BLaER1 (cell line): Measurements from ENCODE around the gene PDE4B.

ENCODE experiments used
- H3K27ac ChIP-seq: shearing (Covaris generic); formaldehyde crosslinking; 2 replicates; pipeline ENCODE4 v1.8.1; 2022
- H3K27me3 ChIP-seq: shearing (Covaris generic); formaldehyde crosslinking; 2 replicates; pipeline ENCODE4 v1.8.1; 2022
- H3K36me3 ChIP-seq: shearing (Covaris generic); formaldehyde crosslinking; 2 replicates; pipeline ENCODE4 v1.8.1; 2022
- H3K4me1 ChIP-seq: shearing (Covaris generic); formaldehyde crosslinking; 2 replicates; pipeline ENCODE4 v1.8.1; 2022
- H3K4me2 ChIP-seq: shearing (Covaris generic); formaldehyde crosslinking; 2 replicates; pipeline ENCODE4 v1.8.1; 2022
- H3K4me3 ChIP-seq: shearing (Covaris generic); formaldehyde crosslinking; 2 replicates; pipeline ENCODE4 v1.8.1; 2022
- H3K9ac ChIP-seq: shearing (Covaris generic); formaldehyde crosslinking; 2 replicates; pipeline ENCODE4 v1.8.1; 2022
- H3K9me3 ChIP-seq: shearing (Covaris generic); formaldehyde crosslinking; 2 replicates; pipeline ENCODE4 v1.8.1; 2022
- H4K20me1 ChIP-seq: shearing (Covaris generic); formaldehyde crosslinking; 2 replicates; pipeline ENCODE4 v1.8.1; 2022
- Cebpa-rat ChIP-seq: shearing (Covaris generic); IDR thresholded peaks from 2 replicates; pipeline ENCODE4 v1.8.1; 2022

PDE4B gene

GRCh38 chr1:66290761-66291530, 498.3 kb downstream of the PDE4B start:
- H3K9ac ChIP-seq, result no peak overlapping the region
- H3K27me3 ChIP-seq, result no peaks in the 10 kb centered on the region
- no peaks in the 10 kb centered on the region for H3K36me3 ChIP-seq
- no peaks in the 10 kb centered on the region for H4K20me1 ChIP-seq
- H3K4me1 ChIP-seq, result no peaks in the 10 kb centered on the region
- no peaks in the 10 kb centered on the region for H3K9me3 ChIP-seq
- no peak overlapping the region for H3K4me3 ChIP-seq
- no peak overlapping the region for H3K27ac ChIP-seq
- no peak for TF ChIP-seq Cebpa-rat
- H3K4me2 ChIP-seq, result no peak overlapping the region

- Histone ChIP-seq H3K27me3 (no peaks in the 10 kb centered on the region), H3K4me1 (no peaks in the 10 kb centered on the region), H3K9ac (no peak overlapping the region), H4K20me1 (no peaks in the 10 kb centered on the region), H3K27ac (no peak overlapping the region), H3K9me3 (no peaks in the 10 kb centered on the region), H3K4me2 (no peak overlapping the region), H3K36me3 (no peaks in the 10 kb centered on the region), H3K4me3 (no peak overlapping the region)
- no peak for TF ChIP-seq Cebpa-rat
These were observed 498.8 kb downstream of the PDE4B start for GRCh38 chr1:66291531-66291864.

GRCh38 chr1:66292305-66292704, 499.6 kb downstream of the PDE4B start:
- H3K9me3 ChIP-seq, result no peaks in the 10 kb centered on the region
- H3K9ac ChIP-seq, result no peak overlapping the region
- no peaks in the 10 kb centered on the region for H3K36me3 ChIP-seq
- no peaks in the 10 kb centered on the region for H3K4me1 ChIP-seq
- TF ChIP-seq Cebpa-rat, result no peak
- H4K20me1 ChIP-seq, result no peaks in the 10 kb centered on the region
- H3K27ac ChIP-seq, result no peak overlapping the region
- H3K27me3 ChIP-seq, result no peaks in the 10 kb centered on the region
- no peak overlapping the region for H3K4me2 ChIP-seq
- no peak overlapping the region for H3K4me3 ChIP-seq

GRCh38 chr1:66292944-66293343, 500.2 kb downstream of the PDE4B start:
- no peak overlapping the region for H3K27ac ChIP-seq
- H3K9ac ChIP-seq, result no peak overlapping the region
- H3K27me3 ChIP-seq, result no peaks in the 10 kb centered on the region
- no peak for TF ChIP-seq Cebpa-rat
- no peaks in the 10 kb centered on the region for H4K20me1 ChIP-seq
- no peaks in the 10 kb centered on the region for H3K4me1 ChIP-seq
- H3K9me3 ChIP-seq, result no peaks in the 10 kb centered on the region
- H3K36me3 ChIP-seq, result no peaks in the 10 kb centered on the region
- no peak overlapping the region for H3K4me3 ChIP-seq
- H3K4me2 ChIP-seq, result no peak overlapping the region

DNA sequence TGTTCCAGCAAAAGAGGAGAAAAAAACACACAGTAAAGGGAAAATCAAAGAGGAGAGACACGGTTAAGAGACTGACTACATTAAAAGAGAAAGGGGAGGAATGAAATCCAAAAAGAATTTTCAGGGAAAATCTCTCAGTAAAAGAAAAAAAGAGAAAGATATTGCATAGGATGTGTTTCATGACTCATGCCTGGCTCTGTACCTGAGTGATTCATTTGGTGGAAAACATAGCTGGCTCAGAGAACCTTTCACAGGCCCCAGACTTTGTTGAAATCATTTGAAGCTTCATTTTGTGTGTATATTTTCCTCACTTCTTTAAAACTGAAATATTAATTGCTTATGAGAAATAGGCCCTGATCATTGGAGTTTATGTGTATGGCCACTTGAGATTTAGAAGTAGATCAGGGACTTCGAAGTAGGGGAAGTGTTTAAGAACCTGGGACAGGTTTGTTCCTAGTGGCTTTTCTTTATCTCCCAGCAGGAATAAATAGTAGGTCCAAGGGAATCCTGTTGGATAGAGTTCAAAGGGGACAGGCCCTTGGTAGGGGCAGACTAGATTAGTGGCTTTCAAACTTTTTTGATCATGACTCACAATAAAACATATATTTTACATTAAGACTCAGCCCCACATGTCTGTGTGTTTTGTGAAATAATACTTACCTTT, 502.1 kb downstream of the PDE4B start:
- H3K9ac ChIP-seq, result no peak overlapping the region
- H4K20me1 ChIP-seq, result no peaks in the 10 kb centered on the region
- H3K27me3 ChIP-seq, result no peaks in the 10 kb centered on the region
- no peak overlapping the region for H3K4me3 ChIP-seq
- no peaks in the 10 kb centered on the region for H3K9me3 ChIP-seq
- H3K4me2 ChIP-seq, result no peak overlapping the region
- no peak overlapping the region for H3K27ac ChIP-seq
- H3K4me1 ChIP-seq, result no peaks in the 10 kb centered on the region
- no peak for TF ChIP-seq Cebpa-rat
- H3K36me3 ChIP-seq, result no peaks in the 10 kb centered on the region

GRCh38 chr1:66295803-66296202, 503.1 kb downstream of the PDE4B start:
- Histone ChIP-seq H3K4me1 (no peaks in the 10 kb centered on the region), H3K36me3 (no peaks in the 10 kb centered on the region), H3K27ac (no peak overlapping the region), H3K27me3 (no peaks in the 10 kb centered on the region), H3K4me2 (no peak overlapping the region), H3K9me3 (no peaks in the 10 kb centered on the region), H3K9ac (no peak overlapping the region), H4K20me1 (no peaks in the 10 kb centered on the region), H3K4me3 (no peak overlapping the region)
- TF ChIP-seq Cebpa-rat, result no peak

DNA sequence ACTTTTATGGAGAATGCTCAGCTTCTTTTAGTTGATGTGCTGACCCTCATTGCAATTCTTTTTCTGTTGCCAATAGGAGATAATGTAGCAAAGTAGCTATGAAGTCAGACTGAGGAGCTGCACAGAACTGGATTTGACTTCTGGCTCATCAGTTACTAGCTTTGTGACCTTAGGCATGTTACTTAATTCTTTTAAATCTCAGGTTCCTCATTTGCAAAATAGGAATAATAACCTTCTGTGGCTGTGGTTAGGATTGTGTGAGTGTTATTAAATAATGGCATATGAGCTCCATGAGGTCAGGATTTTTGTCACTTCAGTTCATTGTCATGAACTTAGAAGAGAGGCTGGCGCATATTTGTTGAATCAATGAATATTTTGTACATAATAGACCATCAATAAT, 503.7 kb downstream of the PDE4B start:
- no peak overlapping the region for H3K4me2 ChIP-seq
- no peaks in the 10 kb centered on the region for H3K4me1 ChIP-seq
- no peak overlapping the region for H3K27ac ChIP-seq
- no peak overlapping the region for H3K9ac ChIP-seq
- no peak for TF ChIP-seq Cebpa-rat
- H3K27me3 ChIP-seq, result no peaks in the 10 kb centered on the region
- H3K36me3 ChIP-seq, result no peaks in the 10 kb centered on the region
- no peaks in the 10 kb centered on the region for H4K20me1 ChIP-seq
- no peak overlapping the region for H3K4me3 ChIP-seq
- no peaks in the 10 kb centered on the region for H3K9me3 ChIP-seq

DNA sequence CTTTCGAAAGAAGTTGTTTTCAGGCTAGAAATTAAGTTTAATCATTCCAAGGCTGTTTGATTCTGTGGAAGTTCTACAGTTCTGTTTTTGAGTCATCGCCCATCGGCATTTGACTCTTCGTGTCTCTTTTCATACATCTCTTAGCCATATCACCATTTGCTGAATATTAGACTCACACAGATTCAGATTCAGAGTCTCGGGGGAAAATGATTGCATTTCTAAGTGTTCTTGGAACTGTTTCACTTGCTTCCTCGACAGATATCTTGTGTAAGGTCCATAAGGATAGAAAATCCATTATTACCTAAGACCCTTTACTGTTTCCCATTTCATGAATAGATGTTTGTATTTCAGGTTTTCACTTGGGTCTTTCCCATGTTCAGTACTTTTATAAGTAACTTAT, 504.3 kb downstream of the PDE4B start:
- H3K4me2 ChIP-seq, result no peak overlapping the region
- no peaks in the 10 kb centered on the region for H3K27me3 ChIP-seq
- H3K36me3 ChIP-seq, result no peaks in the 10 kb centered on the region
- H4K20me1 ChIP-seq, result no peaks in the 10 kb centered on the region
- no peak overlapping the region for H3K4me3 ChIP-seq
- H3K9me3 ChIP-seq, result no peaks in the 10 kb centered on the region
- no peaks in the 10 kb centered on the region for H3K4me1 ChIP-seq
- TF ChIP-seq Cebpa-rat, result no peak
- H3K9ac ChIP-seq, result no peak overlapping the region
- no peak overlapping the region for H3K27ac ChIP-seq

- H3K4me3 ChIP-seq, result no peak overlapping the region
- H3K27me3 ChIP-seq, result no peaks in the 10 kb centered on the region
- no peaks in the 10 kb centered on the region for H3K4me1 ChIP-seq
- TF ChIP-seq Cebpa-rat, result no peak
- H3K9ac ChIP-seq, result no peak overlapping the region
- H3K9me3 ChIP-seq, result no peaks in the 10 kb centered on the region
- no peak overlapping the region for H3K27ac ChIP-seq
- H3K36me3 ChIP-seq, result no peaks in the 10 kb centered on the region
- no peaks in the 10 kb centered on the region for H4K20me1 ChIP-seq
- no peak overlapping the region for H3K4me2 ChIP-seq
These were observed 505.8 kb downstream of the PDE4B start for GRCh38 chr1:66298464-66298863.

GRCh38 chr1:66300280-66300971, 507.7 kb downstream of the PDE4B start:
- Histone ChIP-seq H3K4me2 (no peak overlapping the region), H3K27ac (no peak overlapping the region), H3K4me3 (no peak overlapping the region)

More at GRCh38 chr1:66300280-66300971, 507.7 kb downstream of the PDE4B start:
- no peaks in the 10 kb centered on the region for H3K36me3 ChIP-seq
- no peaks in the 10 kb centered on the region for H3K9me3 ChIP-seq
- H3K9ac ChIP-seq, result no peak overlapping the region
- no peak for TF ChIP-seq Cebpa-rat
- no peaks in the 10 kb centered on the region for H3K4me1 ChIP-seq
- H4K20me1 ChIP-seq, result no peaks in the 10 kb centered on the region
- H3K27me3 ChIP-seq, result no peaks in the 10 kb centered on the region
